Limb (tissue), 2 donors: Measurements from ENCODE around the gene SARS1.

Source experiments
- DNase-seq, 2 donors: peaks; one replicate each; pipeline ENCODE4 v3.0.0-alpha.2; 2016; ENCODE audit errors: extremely low spot score in 2 of 2

The SARS1 gene

DNA sequence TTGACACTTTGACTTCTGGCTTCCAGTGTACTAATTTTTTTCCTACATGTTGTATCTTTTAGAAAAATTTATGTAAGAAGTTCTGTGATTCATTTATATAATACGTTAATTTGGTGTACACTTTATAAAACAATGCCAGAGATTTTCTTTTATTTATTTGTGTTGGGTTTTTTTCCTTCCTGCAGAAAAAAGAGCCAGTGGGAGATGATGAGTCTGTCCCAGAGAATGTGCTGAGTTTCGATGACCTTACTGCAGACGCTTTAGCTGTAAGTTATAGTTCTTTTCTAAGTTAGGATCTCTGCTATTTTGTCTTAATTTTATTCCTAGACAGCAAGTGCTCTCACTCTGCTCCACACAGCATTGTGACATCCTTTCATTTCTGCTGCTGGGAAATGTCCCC is 14.4 kb downstream of the SARS1 start:
- DNase-seq = no peak

DNA sequence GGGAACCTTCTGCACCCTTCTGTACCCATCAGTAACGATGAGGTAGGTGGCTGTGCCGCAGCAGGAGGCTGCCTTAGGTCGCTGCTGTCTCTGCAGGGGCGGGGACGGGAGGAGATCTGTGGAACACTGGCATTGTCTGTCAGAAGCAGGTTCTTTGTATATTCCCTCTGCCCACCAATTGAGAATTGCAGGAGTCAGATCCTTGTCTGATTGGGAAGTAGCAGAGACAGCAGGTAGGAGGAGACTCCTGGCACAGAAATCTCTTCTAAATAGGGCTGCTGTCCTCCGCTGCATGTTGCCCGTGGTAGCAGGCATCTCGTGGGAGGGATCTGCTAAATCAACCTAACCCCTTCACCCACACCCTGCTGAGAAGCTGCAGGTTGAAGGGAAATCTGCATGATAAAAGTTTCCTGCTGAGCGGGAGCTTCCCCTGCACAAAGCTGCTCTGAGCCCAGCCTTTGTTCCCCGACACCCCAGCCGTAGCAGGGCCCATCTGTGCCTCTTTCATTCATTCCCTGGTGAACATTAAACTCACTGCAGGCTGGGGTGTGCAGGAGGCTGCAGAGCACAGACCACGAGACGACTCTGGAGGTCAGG is 15.9 kb downstream of the SARS1 start:
- no peak for DNase-seq

DNA sequence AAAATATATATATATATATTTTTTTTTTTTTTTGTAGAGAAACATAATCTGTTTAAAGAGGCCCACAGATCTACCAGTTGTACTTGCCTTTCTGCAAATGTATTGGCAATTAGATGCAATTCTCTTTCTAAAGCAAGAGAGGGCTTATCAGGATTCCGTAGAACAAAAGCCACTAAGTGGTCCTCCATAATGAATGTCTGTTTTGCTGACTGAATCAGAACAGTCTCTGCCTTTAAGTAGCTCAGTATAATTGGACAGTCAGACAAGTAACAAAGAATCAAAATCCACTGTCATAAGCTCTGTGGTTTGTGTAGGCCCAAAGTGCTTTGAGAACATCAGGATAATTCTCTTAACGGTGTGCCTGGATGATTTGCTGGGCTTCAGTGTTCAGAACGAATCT is 17.3 kb downstream of the SARS1 start:
- DNase-seq = no peak

DNA sequence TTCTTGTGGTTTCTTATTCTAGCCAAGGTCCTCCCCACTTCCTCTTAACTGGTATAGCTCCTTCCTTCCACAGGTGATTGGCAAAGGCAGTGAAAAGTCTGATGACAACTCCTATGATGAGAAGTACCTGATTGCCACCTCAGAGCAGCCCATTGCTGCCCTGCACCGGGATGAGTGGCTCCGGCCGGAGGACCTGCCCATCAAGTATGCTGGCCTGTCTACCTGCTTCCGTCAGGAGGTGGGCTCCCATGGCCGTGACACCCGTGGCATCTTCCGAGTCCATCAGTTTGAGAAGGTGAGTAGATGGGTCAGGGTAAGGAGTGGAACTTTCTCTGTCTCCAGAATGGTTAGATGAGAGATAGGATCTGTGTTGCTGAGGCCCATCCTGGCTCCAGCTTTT is 21.4 kb downstream of the SARS1 start:
- DNase-seq = no peak

DNA sequence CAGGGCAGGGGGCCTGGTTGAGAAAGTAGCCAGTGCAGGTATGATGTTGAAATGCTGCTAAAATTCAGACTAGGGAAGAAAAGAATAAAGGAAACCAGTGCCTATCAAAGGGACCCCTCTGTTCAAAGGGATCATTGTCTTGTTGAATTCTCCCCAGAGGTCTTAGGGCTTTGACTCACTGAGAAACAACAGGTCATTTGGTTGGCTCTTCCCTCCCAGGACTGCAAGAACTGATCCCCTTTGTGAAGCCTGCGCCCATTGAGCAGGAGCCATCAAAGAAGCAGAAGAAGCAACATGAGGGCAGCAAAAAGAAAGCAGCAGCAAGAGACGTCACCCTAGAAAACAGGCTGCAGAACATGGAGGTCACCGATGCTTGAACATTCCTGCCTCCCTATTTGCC is 23.8 kb downstream of the SARS1 start:
- no peak for DNase-seq

DNA sequence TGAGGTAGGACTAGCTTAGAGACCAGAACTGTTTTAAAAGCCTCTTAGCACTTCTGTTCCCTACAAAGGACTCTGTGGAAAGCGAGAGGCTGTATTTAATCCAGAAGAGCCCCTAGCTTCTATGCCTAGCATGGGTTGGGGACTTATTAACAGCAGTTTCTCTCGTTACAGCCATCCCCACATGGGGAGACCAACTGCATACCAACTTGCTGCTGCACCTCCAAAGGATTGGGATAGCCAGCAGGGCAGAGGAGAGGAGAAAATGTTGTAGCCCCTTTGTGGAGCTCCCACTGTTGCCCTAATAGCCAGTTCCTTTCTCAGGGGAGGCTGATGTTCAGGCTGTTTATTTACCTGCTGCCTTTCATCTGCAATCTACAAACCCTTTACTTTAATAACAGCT is 24.7 kb downstream of the SARS1 start:
- no peak for DNase-seq

DNA sequence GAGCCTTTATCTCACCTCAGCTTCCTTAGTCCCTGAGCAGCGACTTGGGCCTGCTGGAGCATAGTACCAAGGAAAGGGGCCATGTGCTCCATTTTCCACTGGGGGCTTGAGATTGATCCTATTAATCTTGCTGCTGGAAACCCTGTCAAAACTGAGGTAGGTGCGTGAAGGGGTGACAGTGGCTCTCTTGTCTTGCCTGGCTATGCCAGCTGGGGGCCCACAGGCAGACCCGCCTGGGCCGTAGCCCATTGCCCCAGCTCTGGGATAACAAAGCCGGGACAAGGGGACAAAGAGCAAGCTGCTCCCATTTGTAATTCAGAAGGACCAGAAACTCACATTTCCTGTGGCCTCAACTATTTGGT is 25.3 kb downstream of the SARS1 start:
- DNase-seq = no peak

DNA sequence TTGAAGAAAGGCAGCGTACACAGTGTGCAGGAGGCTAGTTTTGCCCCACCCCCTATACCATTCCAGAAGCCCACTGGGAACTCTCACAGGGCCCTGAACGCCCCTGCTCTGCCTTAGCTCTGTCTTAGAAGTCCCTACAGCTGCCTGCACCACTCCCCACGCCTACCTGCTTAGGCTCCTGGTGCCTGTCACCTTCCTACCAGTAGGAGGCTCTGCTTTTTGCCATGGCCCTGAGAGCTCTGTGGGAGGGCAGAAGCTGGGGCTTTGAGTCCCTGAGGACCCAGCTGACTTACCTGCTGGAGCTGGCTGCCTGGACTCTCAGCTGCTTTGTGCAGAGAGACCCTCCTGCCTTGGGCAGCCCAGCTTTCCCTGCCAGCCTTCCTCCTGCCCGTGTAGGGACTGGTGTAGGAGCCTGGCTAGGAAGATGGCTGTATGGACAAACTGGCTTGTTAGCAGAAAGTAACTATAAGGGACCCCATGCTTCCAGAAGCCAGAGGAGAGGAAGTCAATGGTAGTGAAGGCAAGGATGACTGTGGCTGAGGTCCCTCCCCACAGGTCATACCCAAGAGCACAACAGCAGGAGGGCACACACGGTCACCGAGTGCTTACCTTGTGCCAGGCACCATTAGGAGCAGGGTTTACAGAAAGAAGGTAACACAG is 25.8 kb downstream of the SARS1 start:
- DNase-seq = no peak

DNA sequence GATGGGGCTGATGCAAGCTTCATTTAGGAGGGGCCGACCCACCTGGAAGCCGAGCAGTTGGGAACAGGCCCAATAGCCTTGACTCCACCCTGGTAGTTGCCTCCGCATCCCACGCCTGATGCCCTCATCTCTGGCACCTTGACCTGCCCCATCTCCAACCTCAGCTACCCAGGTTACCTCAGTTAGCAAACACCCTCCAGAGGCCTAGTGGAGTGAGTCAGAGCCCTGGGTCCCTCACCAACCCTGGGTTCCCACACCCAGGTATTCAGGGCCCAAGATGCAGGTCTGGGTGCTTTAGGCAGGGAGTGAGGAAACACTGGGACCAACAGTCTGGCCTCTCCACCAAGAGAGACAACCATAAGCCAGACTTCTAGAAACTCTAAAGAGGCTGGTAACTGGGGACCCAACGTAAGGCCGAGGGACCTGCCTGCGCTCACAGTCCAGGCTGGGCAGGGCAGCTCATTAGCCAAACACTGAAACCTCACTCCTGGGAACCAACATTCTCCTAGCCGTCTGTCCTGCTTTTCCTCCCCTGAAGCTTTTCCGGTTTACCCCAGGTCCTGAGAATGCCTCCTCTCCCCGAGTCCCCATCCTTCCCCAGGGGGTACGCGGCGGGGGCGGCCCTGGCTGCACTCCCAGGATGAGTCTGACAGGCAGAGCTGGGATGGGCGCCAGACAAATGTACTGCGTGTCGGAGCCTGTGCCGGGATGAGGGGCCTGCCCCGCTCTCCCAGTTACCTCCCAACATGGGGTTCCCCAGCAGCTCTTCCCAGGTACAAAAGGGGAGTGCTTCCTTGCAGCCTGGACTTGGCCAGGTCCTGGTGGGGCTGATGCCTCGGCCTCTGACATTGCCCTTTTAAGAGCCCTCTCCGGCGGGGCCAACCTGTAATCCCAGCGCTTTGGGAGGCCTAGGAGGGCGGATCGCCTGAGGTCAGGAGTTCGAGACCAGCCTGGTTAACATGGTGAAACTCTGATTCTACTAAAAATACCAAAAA is 26.7 kb downstream of the SARS1 start:
- DNase-seq = peak; percentile 51 to 82

DNA sequence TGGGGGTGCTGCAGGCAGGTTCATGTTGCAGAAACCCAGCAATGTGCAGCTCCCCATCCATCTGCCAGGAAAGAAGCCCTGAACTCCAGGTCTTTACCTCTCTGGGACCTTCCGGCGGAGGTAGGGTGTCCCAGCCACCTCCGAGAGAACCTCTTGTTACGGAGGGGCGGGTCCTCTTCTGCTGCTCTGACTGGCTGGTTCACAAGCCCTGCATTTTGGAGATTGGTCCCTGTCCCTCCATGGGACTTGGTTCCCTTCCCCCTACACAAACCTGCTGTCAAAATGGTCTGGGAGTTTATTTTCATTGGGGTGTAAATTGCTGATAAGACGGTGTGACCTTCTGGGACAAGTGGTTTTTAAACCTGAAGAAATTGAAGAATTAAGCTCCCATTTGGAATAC is 27.6 kb downstream of the SARS1 start:
- DNase-seq = no peak

DNA sequence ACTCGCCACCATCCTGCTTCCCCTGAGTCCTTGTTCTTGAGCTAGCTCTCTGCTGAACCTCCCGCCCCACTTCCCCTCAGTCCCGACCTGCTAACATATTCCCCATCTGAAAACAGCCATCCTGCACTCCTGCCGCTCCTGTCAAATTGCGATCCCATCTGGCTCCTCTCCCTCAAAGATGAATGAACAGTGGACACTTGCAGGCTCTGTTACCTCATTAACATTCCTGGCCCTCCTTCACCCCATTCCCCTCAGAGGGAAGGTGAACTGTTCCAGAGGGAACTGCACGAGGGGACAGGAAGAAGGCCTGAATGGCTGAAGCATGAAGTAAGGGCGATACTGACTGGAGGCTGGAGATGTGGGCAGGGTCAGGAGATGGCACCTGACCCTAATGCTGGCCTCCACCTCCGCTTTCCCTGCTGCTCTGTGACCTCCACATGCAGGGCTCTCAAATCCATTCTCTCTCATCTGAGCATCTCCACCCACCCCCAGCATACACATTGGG is 28.2 kb downstream of the SARS1 start:
- no peak for DNase-seq

DNA sequence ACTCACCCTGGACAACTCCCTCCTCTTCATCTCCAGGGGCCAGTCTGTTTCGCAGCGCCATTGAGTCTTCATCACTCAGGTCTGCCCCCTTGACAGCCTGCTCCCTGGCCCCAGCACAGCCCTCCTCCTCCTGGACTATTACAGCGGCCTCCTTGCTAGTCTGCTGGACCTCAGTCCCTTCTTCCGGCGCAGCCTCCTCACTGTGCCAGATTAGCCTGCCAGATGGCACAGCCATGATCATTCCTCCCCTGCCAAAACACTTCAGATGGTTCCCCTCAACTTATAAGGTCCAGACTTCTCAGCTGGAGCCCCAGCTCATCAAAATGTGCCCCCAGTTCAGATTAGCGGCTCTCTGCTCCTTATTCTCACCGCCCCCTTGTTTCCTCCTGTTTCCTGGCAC is 28.7 kb downstream of the SARS1 start:
- DNase-seq = no peak

DNA sequence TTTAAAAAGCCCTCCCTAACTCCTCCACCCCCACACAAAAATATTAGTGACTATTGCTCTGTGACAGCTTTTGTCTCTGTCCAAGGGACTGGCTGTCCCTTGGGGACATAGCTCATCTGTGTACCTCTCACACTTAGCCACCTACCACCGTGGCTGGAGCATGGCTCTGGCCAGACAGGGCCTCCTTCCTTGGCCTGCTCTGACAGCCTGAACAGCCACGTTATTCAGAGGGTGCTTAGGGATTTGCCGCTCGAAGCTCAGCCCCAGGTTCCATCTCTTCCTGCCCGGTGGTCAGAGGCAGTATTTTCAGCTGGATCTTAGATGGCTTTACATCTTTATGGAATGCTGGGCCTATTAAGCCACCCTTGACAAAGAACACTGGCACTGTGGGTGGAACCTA is 29.5 kb downstream of the SARS1 start:
- DNase-seq = no peak

DNA sequence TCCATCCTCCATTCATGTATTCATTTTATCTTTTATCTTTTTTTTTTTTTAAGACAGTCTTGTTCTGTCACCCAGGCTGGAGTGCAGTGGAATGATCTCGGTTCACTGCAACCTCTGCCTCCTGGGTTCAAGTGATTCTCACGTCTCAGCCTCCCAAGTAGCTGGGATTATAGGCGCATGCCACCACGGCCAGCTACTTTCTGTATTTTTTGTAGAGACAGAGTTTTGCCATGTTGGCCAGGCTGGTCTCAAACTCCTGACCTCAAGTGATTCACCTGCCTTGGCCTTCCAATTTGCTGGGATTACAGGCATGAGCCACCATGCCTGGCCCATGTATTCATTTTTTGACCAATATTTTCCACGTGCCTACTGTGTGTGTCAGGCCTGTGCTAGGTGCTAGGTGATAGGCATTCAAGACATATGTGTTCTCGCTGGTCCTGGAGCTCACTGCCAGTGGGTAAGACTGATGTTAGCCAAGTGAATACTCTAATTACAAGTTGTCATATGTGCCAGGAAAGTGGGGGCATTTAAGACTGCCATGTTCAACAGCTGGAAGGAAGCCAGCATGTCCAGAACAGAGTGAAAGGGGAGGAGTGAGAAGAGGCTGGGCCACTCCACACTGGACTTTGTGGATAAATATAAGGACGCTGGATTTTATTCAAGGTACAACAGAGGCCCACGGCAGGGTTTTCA is 30.3 kb downstream of the SARS1 start:
- DNase-seq = no peak

DNA sequence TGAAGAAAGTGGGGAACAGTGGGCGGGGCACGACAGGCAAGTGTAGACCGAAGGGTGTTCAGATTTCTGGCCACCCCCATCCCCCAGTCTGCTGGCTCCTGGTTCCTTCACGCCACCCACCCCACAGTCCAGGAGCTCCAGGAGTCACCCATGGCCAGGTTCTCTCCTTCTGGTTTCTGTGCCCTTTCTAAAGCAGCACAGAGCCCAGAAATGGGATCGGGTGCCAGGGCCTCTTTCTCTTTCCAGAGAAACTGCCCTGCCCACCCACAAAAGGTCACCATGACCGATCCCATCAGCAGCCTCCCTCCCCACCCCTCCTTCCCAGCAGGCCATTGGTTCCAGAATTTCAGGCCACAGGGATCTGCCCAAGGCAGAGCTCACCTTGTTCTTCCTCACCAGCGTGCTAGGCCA is 32.4 kb downstream of the SARS1 start:
- no peak for DNase-seq

DNA sequence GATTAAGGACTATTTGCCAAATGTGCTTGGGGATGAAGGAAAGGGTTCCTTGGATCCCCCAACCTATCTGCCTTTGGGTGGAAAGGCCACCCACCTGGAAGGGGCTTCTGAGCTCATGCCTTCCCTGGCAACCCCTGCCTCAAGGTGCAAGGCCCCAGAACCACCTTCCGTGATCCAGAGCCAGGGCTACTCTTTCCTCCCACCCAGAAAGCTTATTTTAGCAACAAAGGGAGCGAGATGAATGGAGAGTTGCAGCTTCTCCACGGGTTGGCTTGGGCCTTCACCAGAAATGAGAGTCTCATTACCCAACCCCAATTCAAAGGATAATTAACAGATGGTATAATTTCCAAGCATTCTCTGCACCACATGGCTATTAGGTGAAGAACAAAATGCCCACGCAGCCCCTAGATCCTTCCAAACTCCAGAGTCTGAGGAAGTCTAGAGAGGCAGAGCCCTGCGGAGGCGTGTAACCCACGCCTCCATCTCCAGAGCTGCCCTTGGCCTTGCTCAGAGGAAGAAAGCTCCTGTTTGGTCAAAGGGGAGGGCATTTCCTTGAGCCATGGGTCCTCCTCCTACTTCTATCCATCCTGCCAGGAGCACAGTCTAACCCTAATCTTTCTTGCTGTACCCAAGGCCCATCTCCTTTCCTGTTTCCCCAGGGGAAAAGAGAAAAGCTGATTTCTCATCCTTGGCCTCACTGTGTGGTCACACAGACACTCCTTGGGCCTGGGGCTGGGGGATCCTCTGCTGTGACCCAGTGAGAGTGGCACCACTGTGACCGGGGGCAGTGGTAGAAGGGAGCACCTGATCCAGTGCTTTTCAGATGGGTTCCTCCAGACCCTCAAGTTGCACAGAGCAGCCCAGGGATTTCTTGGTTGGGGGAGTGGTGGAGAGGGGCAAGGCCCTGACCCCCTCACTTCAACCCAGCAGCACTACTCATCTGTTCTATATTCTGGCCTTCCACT is 34.0 kb downstream of the SARS1 start:
- no peak for DNase-seq

DNA sequence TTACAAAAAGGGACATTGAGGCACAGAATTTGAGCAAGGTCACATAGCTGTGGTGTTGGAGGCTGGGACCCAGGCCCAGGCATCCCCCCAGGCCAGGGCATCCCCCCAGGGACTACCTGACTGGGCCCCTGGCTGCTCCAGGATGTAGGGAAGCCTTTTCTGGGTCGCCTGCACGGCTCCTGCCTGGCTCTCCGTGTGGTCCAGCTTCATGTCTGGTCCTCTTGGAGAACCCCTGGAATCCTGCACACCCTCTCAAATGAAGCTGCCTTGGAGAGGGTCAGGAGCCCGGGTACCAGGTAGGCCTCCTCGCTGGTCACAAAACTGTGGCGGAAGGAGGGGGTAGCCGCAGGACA is 34.7 kb downstream of the SARS1 start:
- peak in 1 of 2 donors; percentile 26 for DNase-seq

DNA sequence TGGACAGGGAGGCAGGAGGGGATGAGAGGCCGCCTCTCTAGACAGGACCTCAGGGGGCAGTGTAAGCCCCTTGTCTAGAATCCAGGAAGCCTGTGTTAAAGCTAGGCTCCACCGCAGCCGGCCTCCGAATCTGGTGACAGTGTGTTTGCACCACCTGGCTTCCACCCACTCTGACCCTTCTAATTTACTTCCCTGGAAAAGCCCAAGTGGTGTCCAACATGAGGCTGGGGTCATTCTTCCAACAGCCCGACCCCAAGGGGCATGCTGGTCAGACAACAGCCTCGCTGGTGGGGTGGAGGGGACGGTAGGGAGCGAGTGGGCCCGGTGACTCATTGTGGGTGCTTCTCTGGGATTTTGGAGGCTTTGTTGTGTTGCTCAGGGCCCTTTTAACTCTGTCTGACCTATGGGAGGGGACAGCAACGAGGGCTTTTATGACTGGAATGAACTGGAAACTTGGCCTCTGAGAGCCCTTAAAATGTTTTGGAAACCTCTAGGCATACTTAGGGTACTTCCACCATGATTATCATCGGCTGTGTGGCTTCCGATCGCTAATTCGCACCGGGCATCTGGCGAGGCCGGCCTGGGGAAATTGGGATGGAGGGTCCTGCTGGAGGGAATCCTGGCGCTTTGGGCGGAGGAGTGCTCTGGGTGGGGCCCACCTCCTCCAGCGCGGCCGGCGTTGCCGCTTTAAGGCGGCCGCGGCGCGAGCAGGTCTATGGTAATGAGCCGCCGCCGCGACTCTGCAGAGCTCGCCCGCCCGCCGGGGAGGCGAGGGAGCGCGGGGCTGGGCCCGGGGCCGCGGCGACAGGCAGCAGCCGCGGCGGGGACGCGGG is 35.3 kb downstream of the SARS1 start, which contains the start of gene CELSR2:
Gene CELSR2 (plus strand): TSS at position 743 of the 833 bp plus-strand sequence. CDS start 541 bp downstream, outside the sequence.
- DNase-seq = peak; percentile 66 to 81

DNA sequence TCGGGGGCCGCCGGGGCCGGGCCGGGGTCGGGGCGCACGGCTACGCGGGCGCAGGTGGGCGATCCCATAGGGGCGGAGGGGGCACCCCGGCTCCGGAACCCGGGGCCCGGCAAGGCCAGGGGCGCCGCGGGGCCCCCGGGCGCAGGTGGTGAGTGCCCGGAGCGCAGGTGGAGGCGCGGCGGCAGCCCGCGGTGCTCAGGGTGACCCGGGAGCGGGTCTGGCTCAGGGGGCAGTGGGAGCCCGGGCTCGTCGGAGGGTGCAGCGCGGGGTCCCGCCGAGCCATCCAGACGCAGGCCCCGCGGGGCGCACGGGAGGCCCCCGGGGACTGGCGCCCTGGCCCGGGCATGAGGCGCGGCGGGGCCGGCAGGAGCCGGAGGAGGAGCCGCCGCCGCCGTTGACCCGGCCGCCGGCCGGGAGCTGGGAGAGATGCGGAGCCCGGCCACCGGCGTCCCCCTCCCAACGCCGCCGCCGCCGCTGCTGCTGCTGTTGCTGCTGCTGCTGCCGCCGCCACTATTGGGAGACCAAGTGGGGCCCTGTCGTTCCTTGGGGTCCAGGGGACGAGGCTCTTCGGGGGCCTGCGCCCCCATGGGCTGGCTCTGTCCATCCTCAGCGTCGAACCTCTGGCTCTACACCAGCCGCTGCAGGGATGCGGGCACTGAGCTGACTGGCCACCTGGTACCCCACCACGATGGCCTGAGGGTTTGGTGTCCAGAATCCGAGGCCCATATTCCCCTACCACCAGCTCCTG is 36.1 kb downstream of the SARS1 start:
- peak in 1 of 2 donors; percentile 48 for DNase-seq
